RWPE2 (cell line): Measurements from ENCODE around the gene TAF4.
"Not testable (repeated sequence)": the region's sequence is repeated elsewhere in the genome, so short reads cannot be mapped to it uniquely, and the experiment has no call there.

Source experiments
- ATAC-seq: fragments of 200-7000 bp; cut with Tn5 transposase; 3 replicates; pipeline ENCODE4 v1.9.1; 2021; ENCODE audit warnings: low read depth
- DNase-seq: peaks from one replicate; pipeline ENCODE4 v3.0.0-alpha.2; 2020; ENCODE audit warnings: low spot score
- H3K27ac ChIP-seq: fragments of 450-650 bp; 2 replicates; pipeline ENCODE4 v1.5.1; 2017; ENCODE audit warnings: mild to moderate bottlenecking; ENCODE audit not compliant: poor library complexity, severe bottlenecking
- H3K27me3 ChIP-seq: fragments of 250-450 bp; sonication (Bioruptor Pico); 2 replicates; pipeline ENCODE4 v1.5.1; 2021; ENCODE audit warnings: mild to moderate bottlenecking, moderate library complexity; ENCODE audit not compliant: insufficient read depth, poor library complexity, severe bottlenecking
- H3K36me3 ChIP-seq: fragments of 250-450 bp; sonication (Bioruptor Pico); 2 replicates; pipeline ENCODE4 v1.5.1; 2020; ENCODE audit warnings: low read depth, mild to moderate bottlenecking, moderate library complexity
- H3K4me1 ChIP-seq: fragments of 250-450 bp; sonication (Bioruptor Pico); 2 replicates; pipeline ENCODE4 v1.5.1; 2021; ENCODE audit warnings: mild to moderate bottlenecking, moderate library complexity; ENCODE audit not compliant: insufficient read depth, poor library complexity, severe bottlenecking
- H3K4me3 ChIP-seq: fragments of 250-450 bp; sonication (Bioruptor Pico); 2 replicates; pipeline ENCODE4 v1.5.1; 2021; ENCODE audit warnings: mild to moderate bottlenecking, moderate library complexity; ENCODE audit not compliant: severe bottlenecking
- H3K9me3 ChIP-seq: fragments of 250-450 bp; sonication (Bioruptor Pico); 2 replicates; pipeline ENCODE4 v1.5.1; 2021; ENCODE audit warnings: mild to moderate bottlenecking, moderate library complexity; ENCODE audit not compliant: severe bottlenecking
- TF ChIP-seq, protein P1 (sequence below): fragments of 450-650 bp; IDR thresholded peaks from one replicate; pipeline ENCODE4 v1.5.1; 2017; ENCODE audit warnings: mild to moderate bottlenecking, moderate library complexity; ENCODE audit not compliant: poor library complexity, severe bottlenecking

TAF4 gene

GRCh38 chr20:62087632-62088031 is 22.0 kb upstream of the TAF4 start:
- H3K4me1 ChIP-seq = no peaks in the 10 kb centered on the region
- ATAC-seq (no peak), DNase-seq (no peak)
- H3K4me3 ChIP-seq = no peak overlapping the region
- TF ChIP-seq, protein P1, sequence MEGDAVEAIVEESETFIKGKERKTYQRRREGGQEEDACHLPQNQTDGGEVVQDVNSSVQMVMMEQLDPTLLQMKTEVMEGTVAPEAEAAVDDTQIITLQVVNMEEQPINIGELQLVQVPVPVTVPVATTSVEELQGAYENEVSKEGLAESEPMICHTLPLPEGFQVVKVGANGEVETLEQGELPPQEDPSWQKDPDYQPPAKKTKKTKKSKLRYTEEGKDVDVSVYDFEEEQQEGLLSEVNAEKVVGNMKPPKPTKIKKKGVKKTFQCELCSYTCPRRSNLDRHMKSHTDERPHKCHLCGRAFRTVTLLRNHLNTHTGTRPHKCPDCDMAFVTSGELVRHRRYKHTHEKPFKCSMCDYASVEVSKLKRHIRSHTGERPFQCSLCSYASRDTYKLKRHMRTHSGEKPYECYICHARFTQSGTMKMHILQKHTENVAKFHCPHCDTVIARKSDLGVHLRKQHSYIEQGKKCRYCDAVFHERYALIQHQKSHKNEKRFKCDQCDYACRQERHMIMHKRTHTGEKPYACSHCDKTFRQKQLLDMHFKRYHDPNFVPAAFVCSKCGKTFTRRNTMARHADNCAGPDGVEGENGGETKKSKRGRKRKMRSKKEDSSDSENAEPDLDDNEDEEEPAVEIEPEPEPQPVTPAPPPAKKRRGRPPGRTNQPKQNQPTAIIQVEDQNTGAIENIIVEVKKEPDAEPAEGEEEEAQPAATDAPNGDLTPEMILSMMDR = no peak
- H3K27ac ChIP-seq = no peak overlapping the region
- peaks cover 24% of the 10 kb centered on the region for H3K27me3 ChIP-seq
- no peaks in the 10 kb centered on the region for H3K9me3 ChIP-seq
- no peaks in the 10 kb centered on the region for H3K36me3 ChIP-seq

DNA sequence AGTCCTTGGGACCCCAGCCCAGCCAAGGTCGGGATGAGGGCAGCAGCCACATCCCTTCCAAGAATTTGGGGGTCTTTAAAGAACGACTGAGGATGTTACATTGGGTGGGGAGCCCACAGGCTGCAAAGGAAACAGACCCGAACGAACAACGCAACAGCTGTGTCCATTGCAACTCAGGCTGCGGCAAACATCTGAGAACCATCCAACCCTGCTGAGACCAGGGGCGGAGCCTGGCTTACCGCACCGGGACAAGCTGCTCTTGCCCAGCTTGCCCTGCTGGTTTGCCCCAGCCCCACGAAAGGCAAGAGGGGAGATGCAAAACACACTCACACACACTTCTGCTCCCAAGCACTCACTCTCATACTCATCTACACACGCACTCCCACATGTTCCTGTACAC is 21.5 kb upstream of the TAF4 start:
- peaks cover 23% of the 10 kb centered on the region for H3K27me3 ChIP-seq
- TF ChIP-seq, protein P1 = no peak
- no peak overlapping the region for H3K27ac ChIP-seq
- peak; percentile 42 for ATAC-seq
- no peak overlapping the region for H3K4me3 ChIP-seq
- no peak for DNase-seq
- no peaks in the 10 kb centered on the region for H3K4me1 ChIP-seq
- no peaks in the 10 kb centered on the region for H3K9me3 ChIP-seq
- H3K36me3 ChIP-seq = no peaks in the 10 kb centered on the region

DNA sequence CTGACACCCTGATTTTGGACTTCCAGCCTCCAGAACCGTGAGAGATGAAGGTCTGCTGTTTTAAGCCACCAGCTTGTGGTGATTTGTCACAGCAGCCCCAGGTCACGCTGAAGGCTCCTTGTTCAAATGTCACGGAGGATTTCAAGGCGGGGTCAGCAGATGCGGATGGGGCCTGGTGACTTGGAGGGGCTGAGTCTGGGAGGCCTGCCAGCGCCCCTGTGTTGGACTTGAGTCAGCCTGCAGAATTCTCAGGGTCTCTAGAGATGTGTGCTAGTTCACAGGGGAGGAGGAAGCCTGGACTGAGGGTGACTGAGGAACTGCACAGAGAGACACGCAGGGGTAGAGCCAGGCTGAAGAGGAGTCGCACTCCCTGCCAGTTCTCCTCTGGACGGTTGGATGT is 19.5 kb upstream of the TAF4 start:
- ATAC-seq = no peak
- Histone ChIP-seq H3K4me1 (no peaks in the 10 kb centered on the region), H3K9me3 (no peaks in the 10 kb centered on the region), H3K36me3 (no peaks in the 10 kb centered on the region), H3K27me3 (peaks cover 18% of the 10 kb centered on the region), H3K27ac (no peak overlapping the region), H3K4me3 (no peak overlapping the region)
- TF ChIP-seq, protein P1 = no peak
- no peak for DNase-seq

DNA sequence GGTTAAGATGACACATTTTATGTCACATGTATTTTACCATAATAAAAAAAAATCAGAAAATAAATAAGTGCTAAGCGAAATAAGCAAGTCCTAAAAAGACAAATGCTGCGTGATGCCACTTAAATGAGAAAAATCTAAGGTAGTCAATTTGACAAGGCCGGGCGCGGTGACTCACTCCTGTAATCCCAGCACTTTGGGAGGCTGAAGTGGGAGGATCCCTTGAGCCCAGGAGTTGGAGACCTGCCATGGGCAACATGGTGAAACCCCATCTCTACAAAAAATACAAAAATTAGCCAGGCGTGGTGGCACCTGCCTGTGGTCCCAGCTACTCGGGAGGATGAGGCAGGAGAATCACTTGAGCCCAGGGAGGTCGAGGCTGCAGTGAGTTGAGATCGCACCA is 18.5 kb upstream of the TAF4 start:
- DNase-seq, H3K36me3 ChIP-seq, H3K4me1 ChIP-seq, H3K4me3 ChIP-seq, H3K27ac ChIP-seq, H3K9me3 ChIP-seq, ATAC-seq: not testable (repeated sequence)
- H3K27me3 ChIP-seq = peaks cover 18% of the 10 kb centered on the region

- TF ChIP-seq, protein P1 = no peak
- Histone ChIP-seq H3K27ac (no peak overlapping the region), H3K27me3 (peaks cover 18% of the 10 kb centered on the region), H3K36me3 (no peaks in the 10 kb centered on the region), H3K4me1 (no peaks in the 10 kb centered on the region), H3K9me3 (no peaks in the 10 kb centered on the region), H3K4me3 (no peak overlapping the region)
- DNase-seq (no peak), ATAC-seq (no peak)
Measured at GRCh38 chr20:62083312-62083711, 17.6 kb upstream of the TAF4 start.
